HepG2 (cell line): ENCODE measurements around the gene GNG12. TPM values are rescaled to one million over a fixed set of nuclear protein-coding genes. Genes with fewer than 3 reads are reported as not detected.

Experiments
- CHD2 ChIP-seq: IDR thresholded peaks from 2 replicates; pipeline ENCODE4 v1.6.1; 2011; ENCODE audit warnings: low read depth, low read length, improper control_type of control experiment
- ELF3 ChIP-seq: IDR thresholded peaks from 2 replicates; pipeline ENCODE4 v1.6.1; 2016; ENCODE audit warnings: missing genetic modification reagents, missing compliant biosample characterization
- FOSL2 ChIP-seq: sonication (generic); formaldehyde crosslinking; IDR thresholded peaks from 2 replicates; pipeline ENCODE4 v1.4.0; 2020; ENCODE audit warnings: missing genetic modification reagents
- GABPB1 ChIP-seq: IDR thresholded peaks from 2 replicates; pipeline ENCODE4 v1.6.1; 2016; ENCODE audit warnings: mild to moderate bottlenecking, missing genetic modification reagents, moderate library complexity, missing compliant biosample characterization
- NCOA1 ChIP-seq: sonication (generic); formaldehyde crosslinking; IDR thresholded peaks from 2 replicates; pipeline ENCODE4 v1.9.0; 2021; ENCODE audit warnings: missing genetic modification reagents
- SALL1 ChIP-seq: sonication (generic); formaldehyde crosslinking; IDR thresholded peaks from 2 replicates; pipeline ENCODE4 v1.8.0; 2022; ENCODE audit warnings: mild to moderate bottlenecking, missing genetic modification reagents
- SOX13 ChIP-seq, 3 experiments: fragments of 450-650 bp in 1 of 3; sonication (generic) in 1 of 3; formaldehyde crosslinking in 1 of 3; IDR thresholded peaks in 2 of 3; conservative IDR thresholded peaks in 1 of 3; 2 replicates each; pipeline versions ENCODE4 v1.5.0 to v1.6.1; 2016 to 2020; ENCODE audit warnings: antibody characterized with exemption in 1 of 3, mild to moderate bottlenecking in 1 of 3, missing compliant biosample characterization in 1 of 3, missing genetic modification reagents in 1 of 3, moderate library complexity in 1 of 3
- ZNF256 ChIP-seq: sonication (generic); formaldehyde crosslinking; conservative IDR thresholded peaks from 2 replicates; pipeline ENCODE4 v1.4.0; 2020; ENCODE audit warnings: missing genetic modification reagents
- ZNF296 ChIP-seq: sonication (generic); formaldehyde crosslinking; conservative IDR thresholded peaks from 2 replicates; pipeline ENCODE4 v1.5.0; 2020; ENCODE audit warnings: mild to moderate bottlenecking, missing genetic modification reagents
- polyA plus RNA-seq, 8 experiments: library from polyadenylated mRNA; depleted of rRNA in 3 of 8; stranded (reverse) in 7 of 8; unstranded in 1 of 8; fragments of >200 nt; fragmentation: Illumina TruSeq in 4 of 8; extraction: Trizol in 4 of 8; gene quantifications; 2 replicates each; pipeline versions ENCODE4 v1.2.1 to v1.2.3, GENCODE V29; 2011 to 2016; ENCODE audit warnings: low read depth in 4 of 8, missing spikeins in 1 of 8, mixed read lengths in 1 of 8; ENCODE audit not compliant: insufficient read depth in 1 of 8
- total RNA-seq, 5 experiments: library from RNA; depleted of rRNA; stranded (reverse); fragments of >200 nt; fragmentation: Illumina TruSeq; extraction: Trizol; gene quantifications; 2 replicates each; pipeline ENCODE4 v1.2.3, GENCODE V29; 2016; ENCODE audit warnings: low read depth in 1 of 5
- TF ChIP-seq, protein P1 (sequence below): sonication (generic); formaldehyde crosslinking; IDR thresholded peaks from 2 replicates; pipeline ENCODE4 v1.5.0; 2020; ENCODE audit warnings: mild to moderate bottlenecking, missing genetic modification reagents, moderate library complexity
- TF ChIP-seq, protein P2 (sequence below): sonication (generic); formaldehyde crosslinking; IDR thresholded peaks from 2 replicates; pipeline ENCODE4 v1.8.0; 2023; ENCODE audit warnings: mild to moderate bottlenecking, missing genetic modification reagents

The GNG12 gene
- total and polyA plus RNA-seq, 2 of the 13 experiments (the other 11 are each of a cell fraction or from before 2014, with no cell fraction given) = 0.11 TPM

DNA sequence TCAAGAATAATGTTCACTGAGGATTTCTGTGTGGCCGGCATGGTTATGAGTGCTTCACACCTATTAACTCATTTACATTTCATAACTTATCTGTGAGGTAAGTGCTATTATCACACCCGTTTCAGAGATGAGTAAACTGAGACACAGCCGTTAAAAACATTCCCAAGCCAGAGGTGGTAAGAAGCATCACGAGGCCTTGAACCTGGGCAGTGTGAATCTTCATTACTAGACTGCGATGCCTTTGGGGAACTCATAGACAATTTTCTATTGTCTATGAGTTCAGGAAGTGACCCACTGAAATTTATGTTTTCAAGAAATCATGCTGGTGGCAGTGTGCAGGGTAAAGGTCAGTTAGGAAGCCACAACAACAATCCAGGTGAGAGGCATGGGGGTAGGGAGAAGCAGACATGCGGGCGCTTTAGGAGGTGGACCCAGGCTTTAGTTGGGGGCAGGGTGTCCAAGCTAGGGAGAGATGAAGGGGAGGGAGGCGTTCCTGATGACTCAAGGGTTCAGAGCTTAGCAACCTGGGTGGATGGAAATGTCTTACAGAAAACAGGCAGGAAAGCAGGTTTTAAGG is 14.5 kb downstream of the GNG12 start (continued):
- TF ChIP-seq, protein P1, sequence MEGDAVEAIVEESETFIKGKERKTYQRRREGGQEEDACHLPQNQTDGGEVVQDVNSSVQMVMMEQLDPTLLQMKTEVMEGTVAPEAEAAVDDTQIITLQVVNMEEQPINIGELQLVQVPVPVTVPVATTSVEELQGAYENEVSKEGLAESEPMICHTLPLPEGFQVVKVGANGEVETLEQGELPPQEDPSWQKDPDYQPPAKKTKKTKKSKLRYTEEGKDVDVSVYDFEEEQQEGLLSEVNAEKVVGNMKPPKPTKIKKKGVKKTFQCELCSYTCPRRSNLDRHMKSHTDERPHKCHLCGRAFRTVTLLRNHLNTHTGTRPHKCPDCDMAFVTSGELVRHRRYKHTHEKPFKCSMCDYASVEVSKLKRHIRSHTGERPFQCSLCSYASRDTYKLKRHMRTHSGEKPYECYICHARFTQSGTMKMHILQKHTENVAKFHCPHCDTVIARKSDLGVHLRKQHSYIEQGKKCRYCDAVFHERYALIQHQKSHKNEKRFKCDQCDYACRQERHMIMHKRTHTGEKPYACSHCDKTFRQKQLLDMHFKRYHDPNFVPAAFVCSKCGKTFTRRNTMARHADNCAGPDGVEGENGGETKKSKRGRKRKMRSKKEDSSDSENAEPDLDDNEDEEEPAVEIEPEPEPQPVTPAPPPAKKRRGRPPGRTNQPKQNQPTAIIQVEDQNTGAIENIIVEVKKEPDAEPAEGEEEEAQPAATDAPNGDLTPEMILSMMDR (CRISPR knock-in tag) = no peak
- no peak for TF ChIP-seq NCOA1
- no peak for TF ChIP-seq GABPB1 (CRISPR knock-in tag)
- TF ChIP-seq ELF3 (CRISPR knock-in tag) = peak; percentile 65; the same call in 1 of the 2 replicates
- TF ChIP-seq CHD2 = no peak
- TF ChIP-seq ZNF296 (CRISPR knock-in tag) = no peak
- TF ChIP-seq FOSL2 (CRISPR knock-in tag) = 0 out of 2 replicates have a peak, but pooled peaks have one; percentile 7
- no peak for TF ChIP-seq SOX13 (IDR thresholded peaks at IDR 0.05)
- TF ChIP-seq SOX13 (CRISPR knock-in tag; conservative IDR thresholded peaks at IDR 0.05 in 1 of 2, IDR thresholded peaks at IDR 0.05 in 1 of 2) = peak in 1 of 2 experiments; percentile 24; a peak in 1 of 4 replicates
- no peak for TF ChIP-seq ZNF256 (CRISPR knock-in tag)
- TF ChIP-seq, protein P2, sequence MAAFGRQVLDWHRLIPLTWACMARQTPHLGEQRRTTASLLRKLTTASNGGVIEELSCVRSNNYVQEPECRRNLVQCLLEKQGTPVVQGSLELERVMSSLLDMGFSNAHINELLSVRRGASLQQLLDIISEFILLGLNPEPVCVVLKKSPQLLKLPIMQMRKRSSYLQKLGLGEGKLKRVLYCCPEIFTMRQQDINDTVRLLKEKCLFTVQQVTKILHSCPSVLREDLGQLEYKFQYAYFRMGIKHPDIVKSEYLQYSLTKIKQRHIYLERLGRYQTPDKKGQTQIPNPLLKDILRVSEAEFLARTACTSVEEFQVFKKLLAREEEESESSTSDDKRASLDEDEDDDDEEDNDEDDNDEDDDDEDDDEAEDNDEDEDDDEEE = no peak
- peak; percentile 30; the same call in 1 of the 2 replicates for TF ChIP-seq SALL1 (CRISPR knock-in tag)
